ENCODE results near the gene XXYLT1.

XXYLT1 gene

GRCh38 chr3:195064300-195064931, 206.5 kb downstream of the XXYLT1 start:
- CTCF ChIA-PET: no interaction called here
- POLR2A ChIA-PET: no interaction called here
- TF ChIP-seq CTBP1 (IDR thresholded peaks at IDR 0.05; ENCODE audit: borderline replicate concordance): no peak
- no peak for TF ChIP-seq BHLHE40 (IDR thresholded peaks at IDR 0.05; ENCODE audit: borderline replicate concordance)
- TF ChIP-seq SP1 (IDR thresholded peaks at IDR 0.05): no peak
- TF ChIP-seq FOXK2 (IDR thresholded peaks at IDR 0.05): no peak
- no peak for TF ChIP-seq NFRKB (IDR thresholded peaks at IDR 0.05)
- no peak for TF ChIP-seq PKNOX1 (IDR thresholded peaks at IDR 0.05)
- TF ChIP-seq HDGF (IDR thresholded peaks at IDR 0.05; ENCODE audit: borderline replicate concordance): no peak
- TF ChIP-seq L3MBTL2 (conservative IDR thresholded peaks at IDR 0.05): no peak
- no peak for TF ChIP-seq ZNF384 (IDR thresholded peaks at IDR 0.05)
- TF ChIP-seq FOXA1 (IDR thresholded peaks at IDR 0.05): no peak
- DNase-seq (ENCODE audit: extremely low spot score): no peak

- no peak for DNase-seq (ENCODE audit: extremely low spot score)
- TF ChIP-seq L3MBTL2 (conservative IDR thresholded peaks at IDR 0.05): no peak
- no peak for TF ChIP-seq NFRKB (IDR thresholded peaks at IDR 0.05)
- TF ChIP-seq SP1 (IDR thresholded peaks at IDR 0.05): no peak
- no peak for TF ChIP-seq TARDBP (IDR thresholded peaks at IDR 0.05)
- no peak for TF ChIP-seq BHLHE40 (IDR thresholded peaks at IDR 0.05; ENCODE audit: borderline replicate concordance)
- no peak for TF ChIP-seq FOXM1 (IDR thresholded peaks at IDR 0.05; ENCODE audit: borderline replicate concordance)
- TF ChIP-seq FOXA1 (IDR thresholded peaks at IDR 0.05): no peak
- no peak for TF ChIP-seq ELF4 (IDR thresholded peaks at IDR 0.05)
- no peak for TF ChIP-seq HDGF (IDR thresholded peaks at IDR 0.05; ENCODE audit: borderline replicate concordance)
- POLR2A ChIA-PET: no interaction called here
- CTCF ChIA-PET: no interaction called here
Measured at GRCh38 chr3:195063581-195064193, 207.3 kb downstream of the XXYLT1 start.

- POLR2A ChIA-PET: no interaction called here
- TF ChIP-seq BHLHE40 (IDR thresholded peaks at IDR 0.05; ENCODE audit: borderline replicate concordance) (no peak), TARDBP (IDR thresholded peaks at IDR 0.05) (no peak), LEF1 (IDR thresholded peaks at IDR 0.05; ENCODE audit: borderline replicate concordance) (no peak), FOXK2 (IDR thresholded peaks at IDR 0.05) (no peak), SUZ12 (IDR thresholded peaks at IDR 0.05) (no peak)
- DNase-seq (ENCODE audit: extremely low spot score): no peak
- CTCF ChIA-PET: no interaction called here
Measured at GRCh38 chr3:195062866-195063540, 208.0 kb downstream of the XXYLT1 start.

GRCh38 chr3:195061756-195062655, 209.0 kb downstream of the XXYLT1 start:
- ChIA-PET CTCF (interaction anchor here (0.6 kb wide), 1 partner anchor 940 kb away, joined by 4 read pairs; no protein-coding TSS in a partner anchor), POLR2A (no interaction called here)
- DNase-seq (ENCODE audit: extremely low spot score): no peak
- TF ChIP-seq CTBP1 (IDR thresholded peaks at IDR 0.05; ENCODE audit: borderline replicate concordance): no peak
- TF ChIP-seq FOXA1 (IDR thresholded peaks at IDR 0.05): no peak
- TF ChIP-seq BHLHE40 (IDR thresholded peaks at IDR 0.05; ENCODE audit: borderline replicate concordance): no peak
- no peak for TF ChIP-seq FOXK2 (IDR thresholded peaks at IDR 0.05)
- TF ChIP-seq L3MBTL2 (conservative IDR thresholded peaks at IDR 0.05): no peak
- no peak for TF ChIP-seq SP1 (IDR thresholded peaks at IDR 0.05)
- no peak for TF ChIP-seq LEF1 (IDR thresholded peaks at IDR 0.05; ENCODE audit: borderline replicate concordance)
- no peak for TF ChIP-seq ARNT (IDR thresholded peaks at IDR 0.05)
- no peak for TF ChIP-seq SUZ12 (IDR thresholded peaks at IDR 0.05)
- TF ChIP-seq NFRKB (IDR thresholded peaks at IDR 0.05): no peak
- no peak for TF ChIP-seq PKNOX1 (IDR thresholded peaks at IDR 0.05)
- TF ChIP-seq ZNF384 (IDR thresholded peaks at IDR 0.05): no peak

- DNase-seq (ENCODE audit: extremely low spot score): no peak
- ChIA-PET POLR2A (no interaction called here), CTCF (interaction anchor here (0.6 kb wide), 1 partner anchor 46 kb away, joined by 3 read pairs; no protein-coding TSS in a partner anchor)
- no peak for TF ChIP-seq FOXK2 (IDR thresholded peaks at IDR 0.05)
- TF ChIP-seq FOXA1 (IDR thresholded peaks at IDR 0.05): no peak
- no peak for TF ChIP-seq TARDBP (IDR thresholded peaks at IDR 0.05)
- no peak for TF ChIP-seq ARNT (IDR thresholded peaks at IDR 0.05)
- no peak for TF ChIP-seq CTBP1 (IDR thresholded peaks at IDR 0.05; ENCODE audit: borderline replicate concordance)
- TF ChIP-seq ZNF384 (IDR thresholded peaks at IDR 0.05): no peak
- TF ChIP-seq BHLHE40 (IDR thresholded peaks at IDR 0.05; ENCODE audit: borderline replicate concordance): no peak
- no peak for TF ChIP-seq LEF1 (IDR thresholded peaks at IDR 0.05; ENCODE audit: borderline replicate concordance)
- no peak for TF ChIP-seq FOXM1 (IDR thresholded peaks at IDR 0.05; ENCODE audit: borderline replicate concordance)
- TF ChIP-seq SUZ12 (IDR thresholded peaks at IDR 0.05): no peak
- no peak for TF ChIP-seq ELF4 (IDR thresholded peaks at IDR 0.05)
- TF ChIP-seq SP1 (IDR thresholded peaks at IDR 0.05): no peak
- no peak for TF ChIP-seq HDGF (IDR thresholded peaks at IDR 0.05; ENCODE audit: borderline replicate concordance)
- no peak for TF ChIP-seq NFRKB (IDR thresholded peaks at IDR 0.05)
- TF ChIP-seq L3MBTL2 (conservative IDR thresholded peaks at IDR 0.05): no peak
- no peak for TF ChIP-seq PKNOX1 (IDR thresholded peaks at IDR 0.05)
Measured at GRCh38 chr3:195060531-195061291, 210.2 kb downstream of the XXYLT1 start.

All from HEK293T (cell line).